ENCODE measurements around the gene LDLR. TPM values are rescaled to one million over a fixed set of nuclear protein-coding genes. Genes with fewer than 3 reads are reported as not detected.

LDLR gene
- total RNA-seq, result 8.2 TPM
- long read RNA-seq, partial matches to known transcripts, result 1 of 3 reads
- long read RNA-seq, other reads (novel, unspliced or antisense), result 2 of 3 reads

- peak; percentile 59 for ATAC-seq
- intact Hi-C loops (cut with micrococcal nuclease), result no loop called here
- peak; percentile 83 for DNase-seq
Measured at GRCh38 chr19:11089254-11090013, at the start of gene LDLR. LDLR (plus strand) TSS chr19:11089463; CDS start chr19:11089549, 86 bp downstream.

DNA sequence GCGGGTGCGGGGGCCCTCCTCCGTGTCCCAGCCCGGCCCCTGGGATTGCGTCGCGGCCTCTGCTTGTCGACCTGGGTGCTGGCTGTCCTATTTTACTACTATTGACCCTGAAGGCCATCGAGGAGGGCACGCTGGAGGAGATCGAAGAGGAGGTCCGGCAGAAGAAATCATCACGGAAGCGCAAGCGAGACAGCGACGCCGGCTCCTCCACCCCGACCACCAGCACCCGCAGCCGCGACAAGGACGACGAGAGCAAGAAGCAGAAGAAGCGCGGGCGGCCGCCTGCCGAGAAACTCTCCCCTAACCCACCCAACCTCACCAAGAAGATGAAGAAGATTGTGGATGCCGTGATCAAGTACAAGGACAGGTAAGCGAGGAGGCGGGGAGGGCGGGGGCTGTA lies 48.1 kb upstream of the LDLR start:
- ATAC-seq (no peak), DNase-seq (no peak)
- intact Hi-C loops (cut with micrococcal nuclease), result no loop called here

DNA sequence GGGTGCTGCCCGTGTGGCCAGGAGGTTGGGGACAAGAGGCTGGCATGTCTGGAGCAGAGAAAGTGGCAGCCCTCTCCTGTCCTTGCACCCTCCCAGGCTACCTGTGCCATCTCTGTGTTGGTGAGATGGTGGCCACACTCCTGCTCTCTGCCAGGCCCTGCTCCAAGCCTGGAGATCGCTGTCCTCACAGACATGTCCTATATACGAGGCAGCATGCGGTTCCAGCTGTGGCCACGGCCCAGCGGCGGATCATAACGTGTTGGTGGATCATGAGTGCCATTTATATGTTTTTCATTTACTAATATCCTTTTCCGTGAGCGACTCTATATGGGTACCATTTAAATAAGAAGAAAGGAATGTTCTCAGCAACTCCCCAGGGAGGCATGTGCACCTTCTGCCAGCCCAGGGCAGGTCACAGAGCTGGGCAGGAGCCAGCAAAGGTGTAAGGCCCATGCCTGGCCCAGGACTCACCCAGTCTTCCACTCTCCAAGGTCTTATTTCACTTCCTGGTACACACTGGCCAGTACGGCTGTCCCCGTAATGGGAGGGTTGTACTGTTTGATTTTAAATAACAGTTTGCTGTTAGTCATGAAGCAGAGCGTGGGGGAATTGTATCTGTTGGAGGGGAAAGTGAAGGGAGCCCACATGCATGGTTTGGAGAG lies 47.2 kb upstream of the LDLR start:
- intact Hi-C loops (cut with micrococcal nuclease), result no loop called here

DNA sequence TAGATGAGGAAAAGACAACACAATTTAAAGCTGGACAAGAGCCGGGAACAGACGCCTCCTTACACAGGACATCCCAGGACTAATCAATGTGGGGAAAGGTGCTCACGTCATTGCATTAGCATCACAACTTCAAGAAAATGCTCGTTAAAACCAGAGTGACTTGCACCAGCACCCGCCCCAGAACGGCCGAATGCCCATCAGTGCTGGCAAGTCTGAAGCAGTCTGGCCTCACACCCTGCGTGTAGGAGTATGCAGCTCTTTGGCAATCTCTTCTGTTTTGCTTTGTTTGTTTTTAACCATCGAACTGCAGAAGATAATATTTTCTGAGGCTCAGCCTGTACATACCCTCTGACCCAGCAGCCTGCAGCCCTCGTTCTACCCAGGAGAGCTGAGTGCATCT lies 44.8 kb upstream of the LDLR start:
- ATAC-seq (no peak), DNase-seq (no peak)
- intact Hi-C loops (cut with micrococcal nuclease), result no loop called here

More for the DNA sequence above, 47.2 kb upstream of the LDLR start:
- DNase-seq (no peak), ATAC-seq (no peak)

GRCh38 chr19:11045536-11045935 lies 43.7 kb upstream of the LDLR start:
- ATAC-seq (no peak), DNase-seq (no peak)
- intact Hi-C loops (cut with micrococcal nuclease), result no loop called here

DNA sequence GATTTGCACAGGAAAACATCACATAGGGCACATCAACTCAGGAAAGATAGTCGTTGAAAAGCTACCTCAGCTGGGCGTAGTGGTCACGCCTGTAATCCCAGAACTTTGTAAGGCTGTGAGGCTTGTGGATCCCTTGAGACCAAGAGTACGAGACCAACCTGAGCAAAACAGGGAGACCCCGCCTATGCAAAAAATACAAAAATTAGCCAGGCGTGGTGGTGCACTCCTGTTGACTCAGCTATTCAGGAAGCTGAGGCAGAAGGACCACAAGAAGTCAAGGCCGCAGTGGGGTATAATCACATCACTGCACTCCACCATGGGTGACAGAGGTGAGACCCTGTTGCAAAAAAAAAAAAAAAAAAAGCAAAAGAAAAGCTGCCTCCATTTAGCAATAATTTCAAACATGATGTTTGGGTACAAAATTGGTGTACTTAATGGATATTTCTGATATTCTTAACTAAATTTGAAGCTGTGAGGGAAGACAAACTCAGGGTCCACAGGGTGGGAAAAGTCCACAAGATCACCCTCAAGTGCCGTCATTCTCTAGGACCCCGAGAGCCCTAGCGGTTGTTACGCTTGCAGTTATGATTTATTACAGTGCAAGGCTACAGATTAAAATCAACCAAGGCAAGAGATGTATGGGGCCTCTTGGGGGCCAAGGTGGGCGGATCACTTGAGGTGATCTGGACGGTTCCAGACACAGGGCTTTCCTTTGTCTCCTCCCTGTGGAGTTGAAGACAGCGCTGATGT lies 42.5 kb upstream of the LDLR start:
- intact Hi-C loops (cut with micrococcal nuclease), result no loop called here
- no peak for DNase-seq
- no peak for ATAC-seq

- intact Hi-C loops (cut with micrococcal nuclease), result no loop called here
Measured at GRCh38 chr19:11047866-11048265, 41.4 kb upstream of the LDLR start.

DNA sequence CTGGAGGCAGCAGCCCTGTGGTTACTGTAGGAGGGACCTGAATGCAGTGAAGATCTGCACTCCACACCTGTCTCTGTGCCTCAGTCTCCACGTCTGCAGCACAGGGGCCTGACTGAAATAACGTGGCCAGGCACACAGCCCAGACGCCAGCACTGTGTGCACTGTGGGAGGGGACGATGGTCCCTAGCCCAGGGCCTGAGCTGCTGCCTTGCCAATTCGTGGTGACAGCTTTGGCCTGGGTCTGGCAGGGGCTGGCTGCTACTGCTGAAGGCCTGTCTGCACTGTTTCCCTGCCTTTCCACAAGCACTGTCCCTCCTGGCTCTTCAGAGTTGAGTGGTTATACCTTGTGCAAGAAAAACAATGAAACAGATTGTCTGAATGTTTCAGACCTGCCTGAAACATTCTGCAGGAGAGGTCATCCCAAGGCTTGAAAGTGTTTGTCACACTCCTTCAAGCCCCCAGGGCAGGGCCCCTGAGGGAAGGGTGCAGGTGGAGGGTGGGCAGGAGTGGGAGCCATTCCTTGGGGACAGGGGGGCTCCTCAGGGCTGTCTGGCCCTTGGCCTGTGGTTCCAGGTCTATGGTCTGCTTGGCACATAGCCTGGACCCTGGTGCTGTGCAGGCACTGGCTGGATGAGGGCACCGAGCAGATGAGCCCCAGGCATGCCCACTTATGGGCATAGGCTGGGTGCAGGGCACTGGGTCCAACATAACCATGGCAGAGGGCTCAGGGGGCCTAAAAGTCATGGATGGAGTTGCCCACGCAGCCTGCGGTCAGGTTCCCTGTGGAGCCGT lies 38.7 kb upstream of the LDLR start:
- intact Hi-C loops (cut with micrococcal nuclease), result no loop called here
- DNase-seq (no peak), ATAC-seq (no peak)

More at GRCh38 chr19:11047866-11048265, 41.4 kb upstream of the LDLR start:
- no peak for DNase-seq
- no peak for ATAC-seq

DNA sequence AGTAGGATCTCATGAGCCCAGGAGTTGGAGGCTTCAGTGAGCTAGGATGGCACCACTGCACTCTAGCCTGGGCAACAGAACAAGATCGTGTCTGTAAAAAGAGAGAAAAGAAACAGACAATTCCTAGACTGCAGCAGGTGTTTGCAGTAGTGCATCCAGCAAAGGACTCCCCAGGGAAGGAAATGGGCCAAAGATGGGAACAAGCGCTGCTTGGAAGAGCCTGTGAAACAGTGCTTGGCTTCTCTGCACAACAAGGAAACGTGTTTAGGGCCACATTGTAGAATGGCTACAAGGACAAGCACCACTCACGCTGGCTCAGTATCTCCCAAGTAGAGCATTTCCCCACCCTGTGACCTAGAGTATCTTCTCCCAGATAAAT lies 35.5 kb upstream of the LDLR start:
- DNase-seq (no peak), ATAC-seq (peak; percentile 32)
- intact Hi-C loops (cut with micrococcal nuclease), result no loop called here

- intact Hi-C loops (cut with micrococcal nuclease), result no loop called here
- DNase-seq (no peak), ATAC-seq (no peak)
Measured at GRCh38 chr19:11054200-11054599, 35.1 kb upstream of the LDLR start.

DNA sequence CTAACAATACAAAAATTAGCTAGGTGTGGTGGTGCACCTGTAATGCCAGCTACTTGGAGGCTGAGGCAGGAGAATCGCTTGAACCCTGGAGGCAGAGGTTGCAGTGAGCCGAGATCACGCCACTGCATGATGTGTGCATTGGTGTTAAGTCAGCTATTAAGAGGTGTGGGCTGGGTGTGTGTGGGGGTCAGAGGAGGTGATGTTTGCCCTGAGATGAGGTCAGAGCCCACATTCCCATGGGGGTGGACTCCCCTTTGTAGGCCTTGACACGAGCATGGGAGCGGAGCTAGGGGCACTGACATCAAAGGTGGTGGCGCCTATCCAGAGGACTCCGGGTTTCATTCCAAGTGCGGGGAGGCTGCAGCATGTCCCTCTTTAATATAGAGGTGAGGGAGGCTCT lies 34.6 kb upstream of the LDLR start:
- intact Hi-C loops (cut with micrococcal nuclease), result no loop called here
- ATAC-seq (no peak), DNase-seq (no peak)

DNA sequence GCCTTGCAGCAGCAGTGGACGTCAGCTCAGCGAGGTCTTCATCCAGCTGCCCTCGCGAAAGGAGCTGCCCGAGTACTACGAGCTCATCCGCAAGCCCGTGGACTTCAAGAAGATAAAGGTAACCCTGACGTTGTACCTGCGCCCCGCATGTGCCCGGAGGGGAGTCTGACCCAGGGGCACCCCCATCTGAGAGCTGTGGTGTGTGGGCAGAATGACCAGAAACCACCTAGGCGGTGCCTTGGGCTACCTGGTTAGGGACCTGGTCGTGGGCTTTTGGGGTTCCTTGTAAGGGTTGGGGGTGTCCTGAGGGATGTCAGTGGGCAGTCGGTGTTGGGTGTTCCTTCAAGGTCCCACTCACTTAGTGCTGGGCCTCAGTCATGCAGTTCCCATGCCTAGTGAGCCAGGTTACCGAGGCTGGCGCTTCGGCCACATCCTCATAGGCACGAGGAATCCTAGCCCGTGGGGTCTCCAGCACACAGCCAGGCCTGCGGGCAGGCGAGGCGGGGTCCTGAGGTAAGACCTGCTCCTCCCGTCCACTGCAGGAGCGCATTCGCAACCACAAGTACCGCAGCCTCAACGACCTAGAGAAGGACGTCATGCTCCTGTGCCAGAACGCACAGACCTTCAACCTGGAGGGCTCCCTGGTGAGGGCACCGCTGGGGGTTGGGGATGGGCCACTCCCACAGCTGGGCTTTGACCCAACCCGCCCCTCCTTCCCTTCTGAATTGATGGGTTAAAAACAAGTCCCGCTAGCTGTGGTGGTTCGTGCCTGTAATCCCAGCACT lies 30.8 kb upstream of the LDLR start:
- DNase-seq, result no peak
- ATAC-seq, result no peak

GRCh38 chr19:11059511-11060358 lies 29.5 kb upstream of the LDLR start:
- intact Hi-C loops (cut with micrococcal nuclease), result no loop called here
- ATAC-seq, result no peak
- no peak for DNase-seq

More for the DNA sequence above, 30.8 kb upstream of the LDLR start:
- intact Hi-C loops (cut with micrococcal nuclease), result no loop called here

DNA sequence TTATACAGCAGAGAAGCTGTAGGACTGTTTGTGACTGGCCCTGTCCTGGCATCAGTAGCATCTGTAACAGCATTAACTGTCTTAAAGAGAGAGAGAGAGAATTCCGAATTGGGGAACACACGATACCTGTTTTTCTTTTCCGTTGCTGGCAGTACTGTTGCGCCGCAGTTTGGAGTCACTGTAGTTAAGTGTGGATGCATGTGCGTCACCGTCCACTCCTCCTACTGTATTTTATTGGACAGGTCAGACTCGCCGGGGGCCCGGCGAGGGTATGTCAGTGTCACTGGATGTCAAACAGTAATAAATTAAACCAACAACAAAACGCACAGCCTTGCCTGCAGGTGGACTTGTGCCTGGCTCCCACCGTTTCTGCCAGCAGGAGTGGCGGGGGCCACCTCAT lies 27.3 kb upstream of the LDLR start:
- intact Hi-C loops (cut with micrococcal nuclease), result no loop called here
- DNase-seq, result no peak

GRCh38 chr19:11063434-11063833 lies 25.8 kb upstream of the LDLR start:
- intact Hi-C loops (cut with micrococcal nuclease), result no loop called here
- no peak for ATAC-seq
- no peak for DNase-seq

More for the DNA sequence above, 27.3 kb upstream of the LDLR start:
- ATAC-seq, result no peak

DNA sequence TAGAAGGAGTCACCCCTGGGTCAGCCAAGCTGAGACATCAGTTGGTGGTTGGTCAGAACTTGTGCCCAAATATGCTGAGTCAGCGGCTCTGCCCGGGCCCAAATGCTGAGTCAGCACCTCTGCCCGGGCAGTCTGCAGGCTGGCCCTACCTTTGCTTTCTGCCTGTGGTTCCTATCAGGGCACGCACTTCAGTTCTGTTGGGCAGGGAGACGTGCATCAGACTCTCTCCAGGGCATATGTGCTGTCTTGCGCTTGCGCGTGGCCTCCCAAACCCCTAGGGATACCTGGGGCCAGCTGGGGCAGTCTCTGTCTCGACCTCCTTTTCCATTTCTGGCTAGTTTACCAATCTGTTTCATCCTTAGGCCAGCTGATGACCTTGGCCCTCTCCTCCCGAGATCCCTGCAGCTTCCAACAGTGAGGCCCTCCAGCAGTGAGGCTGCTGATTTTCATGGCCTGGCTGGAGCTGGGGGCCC lies 24.4 kb upstream of the LDLR start:
- intact Hi-C loops (cut with micrococcal nuclease), result no loop called here
- ATAC-seq (no peak), DNase-seq (no peak)

DNA sequence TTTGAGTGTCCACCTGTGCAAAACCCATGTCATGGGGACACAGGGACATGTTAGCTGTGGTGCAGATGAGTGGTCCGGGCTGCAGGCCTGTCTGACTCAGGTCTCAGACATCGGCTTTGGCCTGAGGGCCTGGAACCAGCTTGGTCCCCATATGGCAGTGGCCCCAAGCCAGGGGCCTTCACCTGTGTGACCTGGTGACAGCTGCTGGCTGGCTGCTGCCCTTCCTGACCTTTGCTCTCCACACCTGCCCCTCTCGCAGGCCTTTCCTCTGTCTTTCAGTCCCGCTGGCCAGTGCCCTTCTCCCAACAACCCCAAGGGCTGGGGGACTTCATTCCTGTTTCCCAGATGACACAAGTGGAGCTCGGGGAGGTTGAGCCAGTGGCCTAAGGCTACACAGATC lies 22.9 kb upstream of the LDLR start:
- ATAC-seq (no peak), DNase-seq (no peak)
- intact Hi-C loops (cut with micrococcal nuclease), result no loop called here

Data from left ventricle myocardium superior (tissue), 1 donor.